ENCODE results near the gene MYRF.

Gene MYRF

DNA sequence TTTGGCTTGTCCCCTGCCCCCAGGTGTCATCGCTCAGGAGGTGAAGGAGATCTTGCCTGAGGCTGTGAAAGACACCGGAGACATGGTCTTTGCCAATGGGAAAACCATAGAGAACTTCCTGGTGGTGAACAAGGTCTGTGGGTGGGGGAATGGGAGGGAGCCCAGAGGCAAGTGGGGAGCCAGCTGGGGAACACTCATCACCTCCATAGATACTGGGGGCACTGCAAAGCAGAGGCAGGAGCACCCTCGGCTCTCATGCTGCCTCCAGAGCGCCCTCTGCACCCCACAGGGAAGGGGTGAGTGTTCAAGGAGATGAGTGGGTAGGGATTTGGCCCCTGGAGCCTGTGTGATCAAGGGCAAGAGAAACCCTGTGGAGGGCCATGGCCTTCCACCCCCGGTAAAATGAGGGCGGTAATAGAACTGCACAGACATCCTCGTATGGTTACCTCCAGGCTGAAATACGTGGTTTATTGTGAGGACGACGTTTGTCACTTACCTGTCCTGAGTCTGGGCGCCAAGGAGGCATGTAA is 26.0 kb downstream of the MYRF start:
- no peak overlapping the region for H3K4me3 ChIP-seq (ENCODE audit: low read depth, low read length)
- no peak for DNase-seq (ENCODE audit: low read depth, low spot score)
- TF ChIP-seq, protein P1, sequence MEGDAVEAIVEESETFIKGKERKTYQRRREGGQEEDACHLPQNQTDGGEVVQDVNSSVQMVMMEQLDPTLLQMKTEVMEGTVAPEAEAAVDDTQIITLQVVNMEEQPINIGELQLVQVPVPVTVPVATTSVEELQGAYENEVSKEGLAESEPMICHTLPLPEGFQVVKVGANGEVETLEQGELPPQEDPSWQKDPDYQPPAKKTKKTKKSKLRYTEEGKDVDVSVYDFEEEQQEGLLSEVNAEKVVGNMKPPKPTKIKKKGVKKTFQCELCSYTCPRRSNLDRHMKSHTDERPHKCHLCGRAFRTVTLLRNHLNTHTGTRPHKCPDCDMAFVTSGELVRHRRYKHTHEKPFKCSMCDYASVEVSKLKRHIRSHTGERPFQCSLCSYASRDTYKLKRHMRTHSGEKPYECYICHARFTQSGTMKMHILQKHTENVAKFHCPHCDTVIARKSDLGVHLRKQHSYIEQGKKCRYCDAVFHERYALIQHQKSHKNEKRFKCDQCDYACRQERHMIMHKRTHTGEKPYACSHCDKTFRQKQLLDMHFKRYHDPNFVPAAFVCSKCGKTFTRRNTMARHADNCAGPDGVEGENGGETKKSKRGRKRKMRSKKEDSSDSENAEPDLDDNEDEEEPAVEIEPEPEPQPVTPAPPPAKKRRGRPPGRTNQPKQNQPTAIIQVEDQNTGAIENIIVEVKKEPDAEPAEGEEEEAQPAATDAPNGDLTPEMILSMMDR (IDR thresholded peaks at IDR 0.05; ENCODE audit: low read depth, low read length), result no peak
- in situ Hi-C loops (cut with HindIII; ENCODE audit: low sequenced_read_pairs), result no loop called here

DNA sequence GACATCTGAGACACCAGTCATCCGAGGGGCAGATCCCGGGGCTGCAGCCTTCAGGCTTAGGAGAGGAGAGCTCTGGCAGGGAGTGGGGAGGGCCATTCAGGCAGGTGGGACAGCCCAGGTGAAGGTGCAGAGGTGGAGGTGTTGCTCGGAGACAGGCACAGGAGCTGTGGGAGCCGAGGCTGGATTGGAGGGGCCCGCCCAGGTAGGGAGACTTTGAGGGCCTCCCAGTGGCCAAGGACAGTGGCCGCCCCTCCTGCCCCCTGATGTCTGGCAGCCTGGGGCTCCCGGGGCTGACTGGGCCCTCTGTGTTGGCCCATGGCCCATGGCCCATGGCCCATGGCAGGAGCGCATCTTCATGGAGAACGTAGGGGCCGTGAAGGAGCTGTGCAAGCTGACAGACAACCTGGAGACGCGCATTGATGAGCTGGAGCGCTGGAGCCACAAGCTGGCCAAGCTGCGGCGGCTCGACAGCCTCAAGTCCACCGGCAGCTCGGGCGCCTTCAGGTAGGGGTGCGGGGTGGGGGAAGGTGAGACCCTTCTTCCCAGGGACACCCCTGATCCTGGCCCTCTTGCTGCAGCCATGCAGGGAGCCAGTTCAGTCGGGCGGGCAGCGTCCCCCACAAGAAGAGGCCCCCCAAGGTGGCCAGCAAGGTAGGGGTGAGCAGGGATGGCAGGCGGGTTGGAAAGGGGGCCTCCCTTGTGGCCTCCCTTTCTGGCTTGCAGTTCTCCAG is 26.6 kb downstream of the MYRF start:
- no peak for DNase-seq (ENCODE audit: low read depth, low spot score)
- TF ChIP-seq, protein P1 (IDR thresholded peaks at IDR 0.05; ENCODE audit: low read depth, low read length), result no peak
- in situ Hi-C loops (cut with HindIII; ENCODE audit: low sequenced_read_pairs), result no loop called here
- H3K4me3 ChIP-seq (ENCODE audit: low read depth, low read length), result no peak overlapping the region

DNA sequence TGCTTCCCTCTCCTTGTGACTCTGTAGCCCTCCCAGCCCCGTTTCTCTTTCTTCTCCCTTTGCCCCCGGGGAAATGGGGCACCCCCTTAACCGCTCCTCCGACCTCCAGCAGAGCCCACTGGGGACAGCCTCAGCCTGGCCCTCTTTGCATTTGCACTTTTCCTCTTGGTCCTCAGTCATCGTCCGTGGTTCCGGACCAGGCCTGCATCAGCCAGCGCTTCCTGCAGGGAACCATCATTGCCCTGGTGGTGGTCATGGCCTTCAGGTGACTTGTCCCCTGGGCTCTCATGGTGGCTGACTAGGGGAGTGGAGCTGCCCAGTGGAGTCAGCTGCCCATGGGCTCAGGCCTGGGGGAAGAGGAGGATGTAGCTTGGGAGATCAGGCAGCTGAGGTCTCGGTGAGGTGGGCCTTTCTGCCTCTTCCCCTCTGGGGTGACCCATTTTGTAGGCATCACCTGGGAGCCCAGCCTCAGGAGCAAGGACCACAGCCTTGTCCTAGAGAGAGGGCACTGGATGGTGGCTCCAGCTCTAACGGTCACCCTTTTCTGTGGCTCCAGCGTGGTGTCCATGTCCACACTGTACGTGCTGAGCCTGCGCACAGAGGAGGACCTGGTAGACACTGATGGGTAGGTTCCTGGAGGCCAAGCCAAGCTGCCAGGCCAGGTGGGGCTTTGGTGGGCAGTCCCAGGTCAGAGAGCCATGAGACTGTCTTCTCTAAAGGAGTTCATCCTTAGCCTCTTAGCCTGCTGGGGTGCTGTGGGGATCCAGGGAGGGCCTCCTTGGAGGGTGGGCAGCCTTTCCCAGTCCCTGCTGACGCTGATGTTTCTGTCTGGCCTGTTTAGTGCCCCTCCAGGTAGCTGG is 27.5 kb downstream of the MYRF start:
- TF ChIP-seq, protein P1 (IDR thresholded peaks at IDR 0.05; ENCODE audit: low read depth, low read length), result no peak
- no peak overlapping the region for H3K4me3 ChIP-seq (ENCODE audit: low read depth, low read length)
- no peak for DNase-seq (ENCODE audit: low read depth, low spot score)
- in situ Hi-C loops (cut with HindIII; ENCODE audit: low sequenced_read_pairs), result no loop called here

DNA sequence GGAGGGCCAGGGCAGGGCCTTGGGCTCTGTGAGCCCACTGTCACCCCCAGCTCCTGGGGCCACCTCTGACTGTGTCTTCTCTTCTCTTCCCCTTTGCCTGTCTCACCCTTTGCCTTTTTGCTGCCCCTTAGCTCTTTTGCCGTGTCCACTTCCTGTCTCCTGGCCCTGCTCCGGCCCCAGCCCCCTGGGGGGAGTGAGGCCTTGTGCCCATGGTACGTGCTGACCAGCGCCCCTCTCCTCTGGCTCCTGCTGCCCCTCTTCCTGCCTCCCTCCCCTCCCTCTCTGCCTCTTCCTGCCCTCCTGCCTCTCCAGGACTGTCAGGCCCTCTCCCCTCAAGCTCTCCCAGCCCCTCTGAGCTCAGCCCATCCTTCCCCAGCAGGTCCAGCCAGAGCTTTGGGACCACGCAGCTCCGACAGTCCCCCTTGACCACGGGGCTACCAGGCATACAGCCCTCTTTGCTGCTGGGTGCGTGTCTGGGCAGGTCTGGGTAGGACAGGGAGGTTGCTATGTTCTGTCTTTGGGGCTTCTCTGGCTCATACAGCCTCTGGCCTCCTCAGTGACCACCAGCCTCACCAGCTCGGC is 28.2 kb downstream of the MYRF start:
- in situ Hi-C loops (cut with HindIII; ENCODE audit: low sequenced_read_pairs), result no loop called here
- no peak for DNase-seq (ENCODE audit: low read depth, low spot score)
- TF ChIP-seq, protein P1 (IDR thresholded peaks at IDR 0.05; ENCODE audit: low read depth, low read length), result no peak
- no peak overlapping the region for H3K4me3 ChIP-seq (ENCODE audit: low read depth, low read length)

DNA sequence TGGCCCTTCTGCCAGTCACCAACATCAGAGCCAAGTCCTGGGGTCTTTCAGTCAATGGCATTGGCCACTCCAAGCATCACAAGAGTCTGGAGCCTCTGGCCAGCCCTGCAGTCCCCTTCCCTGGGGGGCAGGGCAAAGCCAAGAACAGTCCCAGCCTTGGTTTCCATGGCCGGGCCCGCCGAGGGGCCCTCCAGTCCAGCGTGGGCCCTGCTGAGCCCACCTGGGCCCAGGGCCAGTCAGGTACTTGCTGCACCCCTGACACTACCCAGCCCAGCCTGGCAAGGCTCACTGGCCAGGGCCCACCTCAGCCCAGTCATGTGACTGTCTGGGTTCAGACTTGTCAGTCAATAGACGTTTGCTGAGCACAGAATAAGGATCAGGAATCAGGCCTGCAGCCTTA is 29.1 kb downstream of the MYRF start:
- no peak overlapping the region for H3K4me3 ChIP-seq (ENCODE audit: low read depth, low read length)
- no peak for DNase-seq (ENCODE audit: low read depth, low spot score)
- TF ChIP-seq, protein P1 (IDR thresholded peaks at IDR 0.05; ENCODE audit: low read depth, low read length), result no peak
- in situ Hi-C loops (cut with HindIII; ENCODE audit: low sequenced_read_pairs), result no loop called here

DNA sequence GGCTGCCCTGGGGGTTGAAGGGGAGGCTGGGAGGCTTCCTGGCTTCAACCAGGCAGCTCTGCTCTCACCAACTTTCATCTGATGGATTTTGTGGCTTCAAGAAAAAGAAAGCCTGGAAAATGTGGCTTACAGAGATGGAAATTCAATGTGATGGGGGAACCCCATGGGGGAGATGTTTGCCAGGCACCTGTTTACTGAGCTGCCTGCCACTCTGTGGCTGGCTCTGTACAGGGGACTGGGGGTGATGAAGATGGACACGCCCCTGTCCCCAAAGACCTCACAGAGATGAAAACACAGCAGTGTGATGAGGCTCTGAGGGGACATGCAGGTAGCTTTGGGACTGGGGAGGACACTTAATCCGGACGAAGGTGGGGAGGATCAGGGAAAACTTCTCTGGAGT is 29.9 kb downstream of the MYRF start:
- in situ Hi-C loops (cut with HindIII; ENCODE audit: low sequenced_read_pairs), result no loop called here
- TF ChIP-seq, protein P1 (IDR thresholded peaks at IDR 0.05; ENCODE audit: low read depth, low read length), result no peak
- H3K4me3 ChIP-seq (ENCODE audit: low read depth, low read length), result no peak overlapping the region
- no peak for DNase-seq (ENCODE audit: low read depth, low spot score)

Data from astrocyte of the spinal cord (primary cell).